A549 treated with AZD9567 at 1 μM for 4 hours (cell line): Measurements from ENCODE around the gene INMT. TPM values are rescaled to one million over a fixed set of nuclear protein-coding genes. Genes with fewer than 3 reads are reported as not detected.

Experiments used
- total RNA-seq: library from RNA; stranded (reverse); fragments of 200-300 nt; extraction: Qiagen RNA extraction; gene quantifications from 5 replicates; pipeline ENCODE4 v1.2.3, GENCODE V29; 2022; ENCODE audit not compliant: insufficient read depth

The INMT gene
- not detected in 5 replicates for total RNA-seq

GRCh38 chr7:30751696-30752273, at the start of gene INMT:
Gene INMT, plus strand, starts transcription at chr7:30752135. Its CDS starts 16 bp downstream, at chr7:30752151.

GRCh38 chr7:30771174-30771879, 19.4 kb downstream of the INMT start, which contains the start of gene MINDY4:
Gene MINDY4, plus strand, starts transcription at chr7:30771417. Its CDS starts 77 bp downstream, at chr7:30771494.

Other genes starting within 250 kb of the INMT start
- gene GGCT, start 247.3 kb upstream of the INMT start, total RNA-seq: 69.4 to 96.6 TPM (median 71.1 TPM) in 5 replicates
- gene GARS1, start 157.3 kb upstream of the INMT start, total RNA-seq: 131 to 199 TPM (median 147 TPM) in 5 replicates
- 0.04 TPM in 1 of 5 replicates, not detected in the others for gene CRHR2, start 69.7 kb upstream of the INMT start, total RNA-seq
- 2.9 to 3.9 TPM (median 3.0 TPM) in 5 replicates for gene MINDY4, start 19.3 kb downstream of the INMT start, total RNA-seq
- 0.29 to 0.79 TPM (median 0.38 TPM) in 5 replicates for gene AQP1, start 159.7 kb downstream of the INMT start, total RNA-seq
- gene GHRHR, start 211.8 kb downstream of the INMT start, total RNA-seq: not detected in 5 replicates